ENCODE results near the gene P2RY6.

Gene P2RY6

GRCh38 chr11:73277467-73277866 is 5.3 kb downstream of the P2RY6 start:
- no peak for DNase-seq (ENCODE audit: low read depth in 2 of 2)

DNA sequence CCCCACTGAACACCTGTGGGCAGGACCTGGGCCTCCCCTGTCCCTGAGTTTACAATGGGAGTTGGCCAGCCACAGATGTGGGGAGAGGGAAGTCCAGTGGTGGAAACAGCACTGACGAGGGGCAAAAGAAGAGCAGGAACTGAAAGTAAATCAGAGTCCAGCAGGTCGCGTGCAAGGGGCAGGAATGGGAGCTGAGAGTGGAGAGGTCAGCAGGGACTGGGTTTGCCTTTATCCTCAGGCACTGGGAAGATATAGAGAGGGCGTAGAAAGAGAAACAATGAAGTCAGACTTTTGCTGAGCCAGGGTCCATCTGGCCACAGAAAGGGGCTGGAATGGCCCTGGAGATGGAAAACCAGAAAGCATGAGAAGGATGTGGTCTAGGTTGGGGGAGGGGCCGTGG is 8.5 kb downstream of the P2RY6 start:
- DNase-seq (ENCODE audit: low read depth in 2 of 2) = no peak

DNA sequence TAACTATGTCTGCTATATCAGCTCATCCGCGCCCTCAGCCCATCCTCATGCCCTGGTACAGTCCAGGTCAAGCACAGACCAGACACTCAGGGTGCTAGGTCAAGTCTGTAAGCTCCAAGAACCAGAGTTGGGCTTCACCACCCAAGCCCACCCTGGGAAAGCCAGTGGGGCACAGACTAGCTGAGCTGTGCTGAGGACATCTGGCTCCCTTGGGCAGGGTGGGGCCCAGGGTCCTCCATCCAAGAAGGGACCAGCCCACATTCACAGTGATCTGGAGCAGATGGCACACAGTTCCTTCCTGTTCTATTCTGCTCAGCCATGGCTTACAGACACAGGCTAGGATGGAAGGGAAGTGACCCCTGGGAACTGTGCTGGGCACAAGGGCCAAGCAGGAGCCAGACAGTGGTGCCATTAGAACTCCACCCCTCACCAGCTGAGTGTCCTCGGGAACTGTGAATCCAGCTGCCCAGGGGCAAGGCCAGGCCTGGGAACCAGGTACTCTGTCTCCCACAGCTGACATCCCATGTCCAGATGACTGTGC is 9.1 kb downstream of the P2RY6 start:
- DNase-seq (ENCODE audit: low read depth in 2 of 2) = no peak

GRCh38 chr11:73281796-73282660 is 9.9 kb downstream of the P2RY6 start:
- DNase-seq (ENCODE audit: low read depth in 2 of 2) = no peak

GRCh38 chr11:73283276-73284000 is 11.3 kb downstream of the P2RY6 start:
- no peak for DNase-seq (ENCODE audit: low read depth in 2 of 2)

DNA sequence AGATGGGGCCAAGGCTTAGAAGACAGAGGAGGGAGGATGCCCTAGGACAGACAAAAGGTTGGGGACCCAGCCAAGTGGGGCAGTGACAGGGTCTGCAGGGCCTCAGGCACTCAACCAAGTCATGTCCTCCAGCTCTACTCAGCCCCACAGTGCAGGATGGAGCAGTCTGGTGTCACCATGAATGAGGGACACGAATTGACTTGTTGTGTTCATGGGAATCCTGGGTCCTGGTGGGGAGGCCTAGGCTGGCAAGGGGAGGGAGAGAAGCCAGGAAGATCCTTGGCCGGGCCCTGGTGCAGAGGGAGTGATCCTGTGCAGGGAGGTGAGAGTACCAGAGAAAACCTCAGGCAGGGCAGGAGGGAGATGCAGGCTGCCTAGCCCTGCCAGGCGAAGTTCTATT is 12.0 kb downstream of the P2RY6 start:
- no peak for DNase-seq (ENCODE audit: low read depth in 2 of 2)

GRCh38 chr11:73285721-73286120 is 13.6 kb downstream of the P2RY6 start:
- DNase-seq (ENCODE audit: low read depth in 2 of 2) = no peak

DNA sequence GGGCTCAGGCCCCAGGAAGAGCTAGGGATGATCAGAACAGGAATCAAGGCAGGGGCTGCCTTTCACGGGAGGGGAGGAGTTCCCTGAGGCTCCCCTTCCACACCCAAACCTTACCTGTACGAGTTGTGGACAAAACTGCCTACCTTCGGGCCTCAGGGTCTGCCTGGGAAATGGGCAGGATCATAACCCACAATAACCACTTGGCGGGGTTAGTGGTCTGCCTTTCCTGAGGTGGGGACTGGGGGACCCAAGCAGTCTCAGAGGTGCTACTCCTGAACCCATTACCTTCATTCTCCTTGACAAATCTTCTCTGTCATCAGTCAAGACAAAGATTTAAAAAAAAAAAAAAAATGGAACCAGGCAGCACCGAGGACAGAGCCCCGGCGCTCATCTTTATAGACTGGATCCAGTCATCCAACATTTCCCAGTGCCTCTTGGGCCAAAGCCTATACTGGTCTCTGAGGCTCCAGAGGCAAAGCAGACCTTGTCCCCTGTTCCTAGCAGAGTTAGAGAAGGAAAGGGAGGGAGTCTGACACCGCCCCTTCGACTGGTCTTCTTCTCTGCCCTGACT is 14.2 kb downstream of the P2RY6 start:
- no peak for DNase-seq (ENCODE audit: low read depth in 2 of 2)

DNA sequence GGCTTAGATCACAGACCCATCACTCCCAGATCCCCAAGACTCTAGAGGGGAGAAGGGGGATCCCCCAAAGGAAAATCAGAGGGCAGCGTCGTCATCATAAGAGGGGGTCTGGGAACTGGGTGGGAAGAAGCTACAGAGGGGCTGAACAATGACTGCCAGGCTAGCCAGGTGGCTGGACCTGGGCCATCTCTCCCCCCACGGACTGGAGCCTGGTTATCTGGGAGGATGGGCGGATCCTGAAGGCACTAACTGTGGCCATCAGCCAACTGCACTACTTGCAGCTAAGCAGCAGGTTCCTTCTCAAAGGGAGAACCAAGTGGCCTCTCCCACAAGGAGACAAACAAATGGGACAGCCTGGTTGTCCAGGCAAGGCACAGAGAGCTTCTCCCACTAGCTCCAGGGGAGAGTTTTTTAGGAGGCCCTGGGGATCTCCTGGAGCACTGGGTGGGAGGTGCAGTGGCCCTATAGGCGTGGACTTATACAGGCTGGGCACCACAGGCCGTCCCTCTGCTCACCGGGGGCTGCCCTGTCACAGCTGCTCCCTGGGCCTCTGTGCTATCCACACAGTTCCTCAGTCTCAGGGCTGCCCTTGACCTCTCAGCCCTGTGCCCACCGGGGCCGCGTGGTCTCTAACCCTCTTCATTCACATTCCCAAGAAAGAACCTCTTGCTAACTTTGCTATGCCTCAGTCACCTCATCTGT is 15.4 kb downstream of the P2RY6 start:
- DNase-seq (ENCODE audit: low read depth in 2 of 2) = no peak

DNA sequence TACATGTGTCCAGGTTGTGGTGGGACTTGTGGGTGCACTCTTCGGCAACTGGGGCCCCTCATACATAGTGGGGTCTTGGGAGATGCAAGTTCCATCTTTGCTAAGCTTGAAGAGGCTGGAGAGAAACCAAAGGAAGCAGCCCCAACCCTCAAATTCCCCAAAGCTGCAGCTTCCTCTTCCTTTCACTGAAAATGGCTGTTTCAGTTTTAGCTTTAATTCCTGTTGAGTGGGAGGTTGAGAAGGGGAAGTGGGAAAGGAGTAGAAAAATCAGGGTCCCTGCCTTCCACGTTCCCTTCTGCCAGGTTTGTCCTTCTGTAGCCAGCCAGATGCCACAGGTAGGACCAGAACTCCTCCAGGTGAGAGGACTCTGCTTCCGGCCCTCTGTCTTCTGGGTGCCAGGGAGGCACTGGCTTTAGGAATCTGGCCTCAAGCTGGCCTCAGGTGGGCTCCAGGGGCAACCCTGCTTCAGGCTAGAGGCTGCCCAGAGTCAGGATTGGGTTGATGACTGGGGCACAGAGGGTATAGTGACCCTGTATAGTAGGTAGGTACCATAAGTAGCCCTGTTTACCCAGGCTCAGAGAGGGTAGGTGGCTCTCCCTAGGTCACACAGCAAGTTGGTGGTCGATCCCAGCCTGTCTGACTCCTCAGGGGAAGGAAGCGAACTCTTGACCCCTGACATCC is 16.2 kb downstream of the P2RY6 start:
- DNase-seq (ENCODE audit: low read depth in 2 of 2) = no peak

DNA sequence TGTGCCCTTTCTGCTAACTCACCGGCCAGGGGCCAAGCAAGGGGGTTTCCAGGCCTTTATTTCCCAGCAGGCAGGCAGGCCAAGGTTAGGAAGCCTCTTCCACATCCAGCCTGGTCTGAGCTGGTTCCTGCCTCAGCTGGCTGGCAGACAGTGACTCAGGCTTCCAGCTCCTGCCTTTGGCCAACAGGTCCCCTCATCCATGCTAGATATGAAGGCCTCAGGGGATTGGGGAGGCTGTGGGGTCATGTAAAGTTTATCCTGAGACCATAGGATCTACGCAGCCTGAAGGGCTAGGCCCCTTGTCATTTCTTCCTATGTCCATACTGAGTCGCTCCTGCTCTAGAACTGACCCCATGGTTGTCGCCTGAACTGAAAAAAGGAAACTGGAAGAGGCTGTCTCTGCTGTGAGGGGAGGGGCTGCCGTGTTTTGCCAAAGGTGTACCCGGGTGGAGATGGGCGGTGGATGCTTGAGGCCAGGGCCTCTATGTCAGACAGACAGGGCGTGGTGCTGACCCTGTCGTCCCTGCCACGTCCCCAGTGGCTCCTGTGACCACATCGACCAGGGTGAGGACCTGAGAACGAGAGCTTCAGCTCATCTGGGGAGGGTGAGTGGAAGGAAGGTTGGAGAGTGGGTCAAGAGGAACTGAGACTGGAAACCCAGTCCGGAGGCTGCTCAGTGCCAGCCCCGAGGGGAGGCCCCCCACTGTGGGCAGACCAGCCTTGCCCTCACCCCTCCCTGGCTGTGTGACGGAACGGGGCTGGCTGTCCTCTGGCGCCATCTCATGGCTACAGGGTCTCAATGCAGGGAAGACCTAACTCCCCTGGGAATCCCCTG is 17.0 kb downstream of the P2RY6 start:
- peak in 1 of 2 donors; percentile 18 for DNase-seq (ENCODE audit: low read depth in 2 of 2)

- no peak for DNase-seq (ENCODE audit: low read depth in 2 of 2)
Measured at GRCh38 chr11:73290536-73290935, 18.4 kb downstream of the P2RY6 start.

DNA sequence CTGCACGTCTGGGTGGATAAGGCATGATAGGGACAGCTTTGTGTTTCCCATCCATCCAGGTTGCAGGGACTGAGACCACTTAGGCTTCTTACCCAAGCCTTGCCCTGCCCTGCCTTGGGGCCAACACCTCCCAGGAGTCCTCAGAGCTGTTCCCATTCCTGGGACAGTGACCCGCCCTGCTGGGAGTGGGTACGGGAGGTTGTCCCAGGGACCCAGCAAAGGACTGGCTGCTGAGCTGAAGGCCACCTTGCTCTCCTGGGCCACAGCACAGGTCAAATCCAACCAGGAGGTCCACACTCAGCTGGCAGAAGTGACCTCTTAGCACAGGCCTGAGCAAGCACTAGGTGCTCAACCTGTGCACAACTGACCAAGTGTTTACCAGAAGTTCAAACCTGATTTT is 19.1 kb downstream of the P2RY6 start:
- no peak for DNase-seq (ENCODE audit: low read depth in 2 of 2)

DNA sequence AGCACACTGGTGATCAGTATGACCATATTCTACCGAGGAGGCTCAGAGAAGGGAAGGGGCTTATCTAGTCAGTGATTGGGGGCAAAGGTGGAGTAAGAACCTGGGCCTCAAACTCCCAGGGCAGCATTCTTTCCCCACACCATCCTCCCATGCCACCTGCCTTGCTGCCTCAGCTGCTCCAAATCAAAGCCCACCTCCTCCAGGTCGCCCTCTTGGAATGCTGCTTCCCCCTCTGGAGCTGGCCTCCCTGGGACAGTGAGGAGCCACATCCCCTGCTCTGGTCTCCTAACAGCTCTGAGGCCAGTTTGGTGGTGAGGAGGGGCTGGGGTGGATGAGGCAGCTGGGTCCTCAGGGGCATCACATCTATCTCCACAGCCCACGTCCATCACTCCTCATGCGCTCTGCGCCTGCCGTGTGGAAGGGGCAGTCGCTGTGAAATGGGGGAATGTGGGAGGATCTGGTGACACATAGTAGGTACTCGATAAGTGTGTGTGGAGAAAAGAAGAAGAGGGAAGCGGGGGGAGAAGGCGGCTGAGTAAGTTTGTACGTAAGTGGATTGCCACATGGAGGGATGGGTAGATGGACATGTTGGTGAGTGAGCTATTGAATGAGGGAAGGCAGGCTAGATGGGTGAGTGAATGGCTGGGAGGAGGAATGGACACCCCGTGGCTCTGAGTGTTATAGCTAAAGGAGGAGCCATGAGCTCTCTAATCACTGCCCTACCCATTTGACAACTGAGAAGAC is 19.8 kb downstream of the P2RY6 start:
- no peak for DNase-seq (ENCODE audit: low read depth in 2 of 2)

- no peak for DNase-seq (ENCODE audit: low read depth in 2 of 2)
Measured at GRCh38 chr11:73292525-73292894, 20.4 kb downstream of the P2RY6 start.

DNA sequence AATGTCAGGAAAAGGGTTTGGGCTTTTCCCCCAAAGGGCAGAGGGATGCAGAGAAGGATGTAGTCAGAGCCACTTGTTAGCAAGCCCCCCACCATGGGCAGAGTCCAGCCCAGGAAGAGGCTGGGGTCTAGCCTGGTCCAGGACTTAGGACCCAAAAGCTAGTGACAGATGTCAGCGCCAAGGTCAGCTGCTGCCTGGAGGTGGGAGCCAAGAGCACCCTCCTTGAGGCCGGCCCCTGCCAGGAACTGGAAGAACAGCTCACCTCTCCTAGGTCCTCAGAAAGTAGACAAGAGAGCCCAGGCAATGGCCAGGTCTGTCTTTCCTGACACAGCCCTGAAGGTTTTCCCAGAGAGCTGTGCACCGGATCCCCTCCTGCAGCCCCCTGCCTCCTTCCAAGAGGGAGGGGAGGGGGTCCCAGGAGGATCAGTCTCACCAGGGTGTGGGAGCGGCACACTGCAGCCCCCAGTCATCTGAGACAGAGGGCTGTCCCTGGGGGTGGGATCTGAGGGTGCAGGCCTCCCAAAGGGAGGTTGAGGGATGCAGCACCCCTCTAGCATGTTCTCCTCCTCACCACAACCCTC is 21.3 kb downstream of the P2RY6 start:
- DNase-seq (ENCODE audit: low read depth in 2 of 2) = no peak

GRCh38 chr11:73294604-73295003 is 22.5 kb downstream of the P2RY6 start:
- no peak for DNase-seq (ENCODE audit: low read depth in 2 of 2)

DNA sequence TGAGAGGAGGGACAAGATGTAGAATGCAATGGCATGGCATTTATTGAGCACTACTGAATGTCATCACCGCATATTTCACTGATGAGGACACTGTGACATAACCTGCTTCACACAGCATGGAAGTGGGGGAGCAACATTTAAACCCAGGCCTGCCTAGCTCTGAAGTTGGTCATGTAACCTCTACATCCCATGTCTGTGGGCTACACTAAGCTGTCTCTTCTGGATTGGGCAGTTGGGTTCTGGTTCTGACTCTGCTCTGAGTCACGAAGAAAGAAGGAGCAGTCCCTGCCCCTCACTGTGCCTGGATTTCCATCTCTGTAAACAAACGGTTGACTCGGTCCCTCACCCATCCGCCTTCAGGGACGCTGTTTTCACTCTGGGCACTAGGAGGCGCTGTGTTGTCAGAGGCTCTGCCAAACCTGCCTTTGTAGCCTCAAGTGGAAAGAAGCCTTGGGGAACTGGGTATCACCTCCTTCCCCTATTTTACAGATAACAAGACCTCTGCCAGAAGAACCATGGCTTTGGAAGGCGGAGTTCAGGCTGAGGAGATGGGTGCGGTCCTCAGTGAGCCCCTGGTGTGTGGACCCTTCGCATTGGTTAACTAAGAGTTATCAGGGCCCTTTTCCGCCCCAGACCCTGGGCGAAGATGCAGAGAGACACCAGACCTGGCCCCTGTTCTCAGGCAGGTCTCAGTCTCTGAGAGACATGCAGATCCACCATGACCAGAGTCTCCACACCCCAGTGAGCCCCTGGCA is 23.3 kb downstream of the P2RY6 start:
- peak in 1 of 2 donors; percentile 61 for DNase-seq (ENCODE audit: low read depth in 2 of 2)

DNA sequence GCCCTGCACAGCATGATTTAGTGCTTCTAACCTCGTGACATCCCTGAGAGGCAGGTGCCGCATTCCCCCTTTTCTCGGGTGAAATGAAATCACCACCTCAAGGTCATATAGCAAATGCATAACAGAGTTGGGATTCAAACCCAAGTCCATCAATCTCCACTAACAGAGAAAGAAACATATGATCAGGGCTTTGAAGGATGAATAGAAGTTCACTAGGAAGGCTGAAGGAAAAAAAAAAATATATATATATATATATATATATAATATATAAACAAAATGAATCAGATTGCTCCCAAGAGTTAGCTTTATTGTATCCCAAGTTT is 23.8 kb downstream of the P2RY6 start:
- no peak for DNase-seq (ENCODE audit: low read depth in 2 of 2)

Data from stimulated activated CD8-positive, alpha-beta memory T cell treated with anti-CD3 and anti-CD28 coated beads, Interleukin-7, amount 100 ng/mL, for 1 hour (primary cell).